Sigmoid colon (tissue), 7 donors: ENCODE measurements around the gene KIF6. TPM values are rescaled to one million over a fixed set of nuclear protein-coding genes. Genes with fewer than 3 reads are reported as not detected.

Source experiments
- DNase-seq: peaks from one replicate; pipeline ENCODE4 v3.0.0-alpha.2; 2019
- H3K27ac ChIP-seq, 4 donors: fragments of 200-600 bp; sonication (generic); one replicate each; pipeline ENCODE4 v1.5.1; 2016 to 2019; ENCODE audit warnings: mild to moderate bottlenecking in 1 of 4
- H3K27me3 ChIP-seq, 3 donors: fragments of 200-600 bp; sonication (generic); one replicate each; pipeline ENCODE4 v1.5.1; 2019; ENCODE audit warnings: mild to moderate bottlenecking in 1 of 3
- H3K36me3 ChIP-seq, 4 donors: fragments of 200-600 bp; sonication (generic); one replicate each; pipeline ENCODE4 v1.5.1; 2016 to 2019
- H3K4me1 ChIP-seq, 4 donors: fragments of 200-600 bp; sonication (generic); one replicate each; pipeline ENCODE4 v1.5.1; 2017 to 2019
- H3K4me3 ChIP-seq, 4 donors: fragments of 200-600 bp; sonication (generic); one replicate each; pipeline ENCODE4 v1.5.1; 2017 to 2019; ENCODE audit warnings: mild to moderate bottlenecking in 2 of 4, moderate library complexity in 1 of 4
- H3K9me3 ChIP-seq, 4 donors: fragments of 200-600 bp in 3 of 4; sonication (generic) in 3 of 4; one replicate each; pipeline versions ENCODE4 v1.5.1 to v1.6.1; 2013 to 2019
- EP300 ChIP-seq, 4 donors: sonication (generic); formaldehyde crosslinking; IDR thresholded peaks; one replicate each; pipeline ENCODE4 v1.6.1; 2017; ENCODE audit warnings: antibody characterized with exemption in 4 of 4
- POLR2A ChIP-seq, 2 donors: fragments of 450-650 bp; IDR thresholded peaks; one replicate each; pipeline ENCODE4 v1.6.1; 2016; ENCODE audit warnings: antibody characterized with exemption in 2 of 2, mild to moderate bottlenecking in 2 of 2, moderate library complexity in 2 of 2
- POLR2AphosphoS5 ChIP-seq, 4 donors: sonication (generic); formaldehyde crosslinking; IDR thresholded peaks; one replicate each; pipeline ENCODE4 v1.6.1; 2017; ENCODE audit warnings: antibody characterized with exemption in 4 of 4
- WGBS, 2 donors: extraction: QIAGEN DNeasy Blood & Tissue Kit; methylation state at CpG; one replicate each; pipeline ENCODE4 v1.1.7; 2013; 5-methylcytosine and 5-hydroxymethylcytosine counted together
- intact Hi-C: fragments of 100-400 bp; cut with DNase I; formaldehyde crosslinking; loops from one replicate; pipeline ENCODE4 v1.15.1; 2023
- polyA plus RNA-seq, 3 donors: library from polyadenylated mRNA; stranded (reverse); fragments of 200-250 nt; gene quantifications; one replicate each; pipeline ENCODE4 v1.2.3, GENCODE V29; 2013
- total RNA-seq, 4 donors: library from RNA; depleted of rRNA; stranded (reverse); fragments of >200 nt; gene quantifications; one replicate each; pipeline ENCODE4 v1.1.0, GENCODE V29; 2016
- TF ChIP-seq, protein P1 (sequence below), 4 experiments: fragments of 450-650 bp in 3 of 4; fragments of 200-600 bp in 1 of 4; IDR thresholded peaks; one replicate each; pipeline ENCODE4 v1.5.1; 2016 to 2019; ENCODE audit warnings: antibody characterized with exemption in 4 of 4, mild to moderate bottlenecking in 3 of 4, moderate library complexity in 2 of 4
- donor health status: healthy with polysubstance abuse.
- donor health status: Bipolar disorder and iron deficiency.
- donor health status: healthy.

KIF6 gene
- total and polyA plus RNA-seq, 7 donors = under 0.01 to 0.99 (median 0.36) TPM; not detected in 2

DNA sequence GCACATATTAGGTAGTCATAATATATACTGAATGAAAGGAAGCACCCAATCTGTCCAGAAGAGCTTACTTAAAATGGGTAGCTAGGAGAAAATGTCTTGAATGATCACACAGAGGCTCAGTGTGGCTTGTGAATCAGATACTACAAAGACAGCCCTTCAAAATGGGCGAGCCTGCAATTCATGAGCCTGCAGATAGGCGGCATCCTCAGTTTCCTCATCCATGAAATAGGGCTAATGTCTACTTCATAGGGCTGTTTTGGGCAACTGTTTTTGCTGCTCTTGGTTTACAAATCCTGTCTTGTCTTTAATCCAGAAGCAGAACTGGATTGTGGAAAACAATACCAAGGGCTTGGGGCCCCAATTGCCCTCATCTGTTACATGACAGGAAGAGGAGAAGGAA is 273.4 kb downstream of the KIF6 start:
- intact Hi-C loops = no loop called here
- Histone ChIP-seq H3K9me3 (no peaks in the 10 kb centered on the region), H3K36me3 (no peaks in the 10 kb centered on the region), H3K27ac (no peak overlapping the region), H3K27me3 (no peaks in the 10 kb centered on the region), H3K4me3 (no peak overlapping the region), H3K4me1 (no peaks in the 10 kb centered on the region)
- no peak for TF ChIP-seq EP300 (IDR thresholded peaks at IDR 0.05)
- TF ChIP-seq POLR2A (IDR thresholded peaks at IDR 0.05) = no peak
- no peak for TF ChIP-seq POLR2AphosphoS5 (IDR thresholded peaks at IDR 0.05)
- TF ChIP-seq, protein P1, sequence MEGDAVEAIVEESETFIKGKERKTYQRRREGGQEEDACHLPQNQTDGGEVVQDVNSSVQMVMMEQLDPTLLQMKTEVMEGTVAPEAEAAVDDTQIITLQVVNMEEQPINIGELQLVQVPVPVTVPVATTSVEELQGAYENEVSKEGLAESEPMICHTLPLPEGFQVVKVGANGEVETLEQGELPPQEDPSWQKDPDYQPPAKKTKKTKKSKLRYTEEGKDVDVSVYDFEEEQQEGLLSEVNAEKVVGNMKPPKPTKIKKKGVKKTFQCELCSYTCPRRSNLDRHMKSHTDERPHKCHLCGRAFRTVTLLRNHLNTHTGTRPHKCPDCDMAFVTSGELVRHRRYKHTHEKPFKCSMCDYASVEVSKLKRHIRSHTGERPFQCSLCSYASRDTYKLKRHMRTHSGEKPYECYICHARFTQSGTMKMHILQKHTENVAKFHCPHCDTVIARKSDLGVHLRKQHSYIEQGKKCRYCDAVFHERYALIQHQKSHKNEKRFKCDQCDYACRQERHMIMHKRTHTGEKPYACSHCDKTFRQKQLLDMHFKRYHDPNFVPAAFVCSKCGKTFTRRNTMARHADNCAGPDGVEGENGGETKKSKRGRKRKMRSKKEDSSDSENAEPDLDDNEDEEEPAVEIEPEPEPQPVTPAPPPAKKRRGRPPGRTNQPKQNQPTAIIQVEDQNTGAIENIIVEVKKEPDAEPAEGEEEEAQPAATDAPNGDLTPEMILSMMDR (IDR thresholded peaks at IDR 0.05) = no peak
- WGBS, 2 donors = 73 to 82% methylated on average over 2 of the region's 2 CpGs
- DNase-seq = no peak

DNA sequence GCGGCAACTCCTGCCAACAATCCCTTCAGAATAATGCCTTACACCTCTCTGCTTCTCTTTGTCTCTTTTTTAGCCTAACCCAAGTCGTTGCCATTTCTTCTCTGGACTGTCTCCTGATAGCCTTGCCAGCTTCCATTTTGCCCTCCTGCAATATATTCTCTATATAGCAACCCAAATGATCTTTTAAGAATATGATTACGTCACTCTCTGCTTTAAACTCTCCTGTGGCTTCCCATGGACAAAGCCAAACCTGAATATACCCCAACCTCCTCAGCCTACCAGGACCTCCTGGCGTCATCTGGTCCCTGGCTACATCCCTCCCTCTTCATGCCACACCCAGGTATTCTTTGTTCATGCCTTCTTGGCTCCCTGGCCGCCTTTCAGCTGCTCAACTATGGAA is 276.2 kb downstream of the KIF6 start:
- no peak for DNase-seq
- Histone ChIP-seq H3K9me3 (no peaks in the 10 kb centered on the region), H3K36me3 (no peaks in the 10 kb centered on the region), H3K27me3 (no peaks in the 10 kb centered on the region), H3K4me1 (no peaks in the 10 kb centered on the region), H3K27ac (no peak overlapping the region), H3K4me3 (no peak overlapping the region)
- TF ChIP-seq POLR2AphosphoS5 (IDR thresholded peaks at IDR 0.05) = no peak
- TF ChIP-seq EP300 (IDR thresholded peaks at IDR 0.05) = no peak
- TF ChIP-seq, protein P1 (IDR thresholded peaks at IDR 0.05) = no peak
- TF ChIP-seq POLR2A (IDR thresholded peaks at IDR 0.05) = no peak
- 84 to 87% methylated on average over 5 of the region's 5 CpGs for WGBS, 2 donors
- intact Hi-C loops = no loop called here

DNA sequence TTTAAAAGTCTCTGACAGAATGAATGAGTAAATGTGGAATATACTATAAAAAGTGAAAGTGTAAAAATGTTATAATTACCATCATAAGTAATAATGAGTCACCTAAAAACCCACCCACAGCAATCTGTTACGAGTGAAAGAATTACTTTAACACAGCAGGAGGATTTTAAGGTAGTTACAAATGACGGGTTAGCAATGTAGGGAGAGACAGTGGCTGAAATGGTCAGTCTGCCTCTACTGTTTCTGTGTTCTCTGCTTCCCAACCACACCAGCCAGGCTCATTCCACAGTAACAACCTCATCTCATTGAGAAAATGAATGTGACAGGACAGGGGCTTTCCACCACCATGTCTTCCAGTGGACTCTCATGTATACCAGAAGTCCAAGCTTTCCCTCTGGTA is 278.3 kb downstream of the KIF6 start:
- Histone ChIP-seq H3K27ac (no peak overlapping the region), H3K36me3 (no peaks in the 10 kb centered on the region), H3K4me3 (no peak overlapping the region), H3K4me1 (no peaks in the 10 kb centered on the region), H3K27me3 (no peaks in the 10 kb centered on the region), H3K9me3 (no peaks in the 10 kb centered on the region)
- TF ChIP-seq EP300 (IDR thresholded peaks at IDR 0.05) = no peak
- no peak for TF ChIP-seq POLR2AphosphoS5 (IDR thresholded peaks at IDR 0.05)
- no peak for TF ChIP-seq POLR2A (IDR thresholded peaks at IDR 0.05)
- TF ChIP-seq, protein P1 (IDR thresholded peaks at IDR 0.05) = no peak
- intact Hi-C loops = no loop called here
- WGBS, 2 donors = 71 to 86% methylated on average over 2 of the region's 2 CpGs
- DNase-seq = no peak

DNA sequence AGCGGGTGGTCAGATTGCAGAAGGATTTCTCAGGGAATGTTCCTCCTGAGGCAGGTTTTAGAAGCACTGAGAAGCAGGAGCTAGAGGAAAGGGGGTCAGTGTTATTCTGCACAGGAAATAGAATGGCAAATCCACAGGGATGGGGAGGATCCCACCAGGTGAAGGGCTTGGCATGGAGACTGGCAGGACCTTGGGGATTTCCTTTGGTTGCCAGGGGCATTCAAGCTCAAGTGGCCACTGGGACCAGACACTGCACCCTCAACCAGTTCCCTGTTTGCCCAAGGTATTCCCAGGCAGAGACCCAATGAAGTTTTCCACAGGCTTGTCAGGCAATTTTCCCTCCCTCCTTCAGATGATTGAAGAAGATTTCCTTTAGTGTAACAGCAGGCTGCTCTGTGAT is 279.5 kb downstream of the KIF6 start:
- no peak for DNase-seq
- no peaks in the 10 kb centered on the region for H3K4me1 ChIP-seq
- no peaks in the 10 kb centered on the region for H3K36me3 ChIP-seq
- no peaks in the 10 kb centered on the region for H3K27me3 ChIP-seq
- no peak overlapping the region for H3K27ac ChIP-seq
- TF ChIP-seq, protein P1 (IDR thresholded peaks at IDR 0.05) = no peak
- H3K4me3 ChIP-seq = no peak overlapping the region
- WGBS, 2 donors = 94 to 95% methylated on average over 1 of the region's 1 CpG
- intact Hi-C loops = no loop called here
- no peaks in the 10 kb centered on the region for H3K9me3 ChIP-seq

DNA sequence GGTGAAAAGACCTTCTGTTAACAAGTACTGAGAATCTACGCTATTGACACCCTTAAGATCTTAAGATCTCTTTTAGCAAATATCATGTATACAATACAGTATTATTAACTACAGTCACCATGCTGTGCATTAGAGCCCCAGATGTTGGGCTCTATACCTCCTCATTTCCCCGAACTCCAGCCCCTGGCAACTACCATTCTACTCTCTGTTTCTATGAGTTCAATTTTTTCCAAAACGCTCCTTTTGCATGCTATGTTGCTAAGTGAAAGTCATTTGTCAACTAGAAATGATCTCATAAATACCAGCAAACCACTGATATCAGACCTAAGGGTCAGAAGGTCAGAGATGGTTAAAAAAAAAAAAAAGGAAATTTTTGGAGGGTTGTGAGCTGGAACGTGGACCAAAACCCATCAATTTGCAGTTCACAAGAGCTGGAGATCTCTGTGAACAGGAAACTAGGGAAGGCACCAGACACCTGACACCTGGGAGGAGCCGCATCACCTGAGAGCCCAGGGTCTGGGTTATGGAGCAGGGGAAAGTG is 280.7 kb downstream of the KIF6 start:
- Histone ChIP-seq H3K4me3 (no peak overlapping the region), H3K9me3 (no peaks in the 10 kb centered on the region), H3K27ac (no peak overlapping the region), H3K4me1 (no peaks in the 10 kb centered on the region), H3K27me3 (no peaks in the 10 kb centered on the region), H3K36me3 (no peaks in the 10 kb centered on the region)
- intact Hi-C loops = no loop called here
- TF ChIP-seq, protein P1 (IDR thresholded peaks at IDR 0.05) = no peak
- TF ChIP-seq EP300 (IDR thresholded peaks at IDR 0.05) = no peak
- no peak for TF ChIP-seq POLR2AphosphoS5 (IDR thresholded peaks at IDR 0.05)
- DNase-seq = no peak
- WGBS, 2 donors = 88 to 90% methylated on average over 5 of the region's 5 CpGs
